Measurements from ENCODE around the gene SHOC2.

The SHOC2 gene

GRCh38 chr10:110957606-110958005 is 38.2 kb downstream of the SHOC2 start:
- no peak for DNase-seq

GRCh38 chr10:110959379-110960332 is 40.3 kb downstream of the SHOC2 start:
- no peak for DNase-seq

- no peak for DNase-seq
Observed at GRCh38 chr10:110960333-110960712, 40.9 kb downstream of the SHOC2 start.

- no peak for DNase-seq
Observed at GRCh38 chr10:110962443-110962842, 43.0 kb downstream of the SHOC2 start.

- DNase-seq = no peak
Observed at GRCh38 chr10:110963162-110963561, 43.8 kb downstream of the SHOC2 start.

- no peak for DNase-seq
Observed at GRCh38 chr10:110964681-110965080, 45.3 kb downstream of the SHOC2 start.

GRCh38 chr10:110965216-110965615 is 45.8 kb downstream of the SHOC2 start:
- no peak for DNase-seq

GRCh38 chr10:110966146-110966545 is 46.7 kb downstream of the SHOC2 start:
- no peak for DNase-seq

GRCh38 chr10:110967009-110967630 is 47.7 kb downstream of the SHOC2 start:
- DNase-seq = no peak

GRCh38 chr10:110967645-110968044 is 48.2 kb downstream of the SHOC2 start:
- no peak for DNase-seq

GRCh38 chr10:110969183-110969582 is 49.8 kb downstream of the SHOC2 start:
- DNase-seq = no peak

GRCh38 chr10:110971638-110972037 is 52.2 kb downstream of the SHOC2 start:
- no peak for DNase-seq

GRCh38 chr10:110972231-110973134 is 53.1 kb downstream of the SHOC2 start:
- DNase-seq = no peak

- DNase-seq = no peak
Observed at GRCh38 chr10:110973400-110973799, 54.0 kb downstream of the SHOC2 start.

GRCh38 chr10:110976577-110976976 is 57.2 kb downstream of the SHOC2 start:
- DNase-seq = no peak

- no peak for DNase-seq
Observed at GRCh38 chr10:110977662-110978061, 58.3 kb downstream of the SHOC2 start.

GRCh38 chr10:110978204-110978603 is 58.8 kb downstream of the SHOC2 start:
- no peak for DNase-seq

- DNase-seq = no peak
Observed at GRCh38 chr10:110979611-110980010, 60.2 kb downstream of the SHOC2 start.

- DNase-seq = no peak
Observed at GRCh38 chr10:110980807-110981206, 61.4 kb downstream of the SHOC2 start.

GRCh38 chr10:110983466-110983865 is 64.1 kb downstream of the SHOC2 start:
- DNase-seq = no peak

- no peak for DNase-seq
Observed at GRCh38 chr10:110985497-110986275, 66.3 kb downstream of the SHOC2 start.

GRCh38 chr10:110989016-110989415 is 69.6 kb downstream of the SHOC2 start:
- DNase-seq = no peak
